SK-N-SH treated with all-trans-retinoic acid at 6 μM for 48 hours (cell line): Measurements from ENCODE around the gene F5.

ENCODE experiments used
- ATAC-seq: fragments of 200-7000 bp; cut with Tn5 transposase; 3 replicates; pipeline ENCODE4 v1.9.1; 2020; ENCODE audit warnings: mild to moderate bottlenecking, moderate library complexity
- ARNTL ChIP-seq: fragments of 450-650 bp; formaldehyde crosslinking; IDR thresholded peaks from 2 replicates; pipeline ENCODE4 v1.5.0; 2020; ENCODE audit warnings: low read depth, mild to moderate bottlenecking, moderate library complexity, borderline replicate concordance
- BACH2 ChIP-seq: fragments of 250-450 bp; sonication (Bioruptor Pico); IDR thresholded peaks from 2 replicates; pipeline ENCODE4 v1.9.0; 2021; ENCODE audit warnings: mild to moderate bottlenecking, borderline replicate concordance
- CSDC2 ChIP-seq: fragments of 250-450 bp; sonication (Bioruptor Pico); IDR thresholded peaks from 2 replicates; pipeline ENCODE4 v1.5.0; 2020; ENCODE audit warnings: mild to moderate bottlenecking, moderate library complexity
- ESRRG ChIP-seq: fragments of 250-450 bp; sonication (Bioruptor Pico); IDR thresholded peaks from 2 replicates; pipeline ENCODE4 v1.6.1; 2021; ENCODE audit warnings: mild to moderate bottlenecking
- ISL1 ChIP-seq: fragments of 250-450 bp; sonication (Bioruptor Pico); IDR thresholded peaks from 2 replicates; pipeline ENCODE4 v2.1.2; 2022; ENCODE audit warnings: mild to moderate bottlenecking, moderate library complexity
- OSR1 ChIP-seq: fragments of 250-450 bp; sonication (Bioruptor Pico); IDR thresholded peaks from 2 replicates; pipeline ENCODE4 v1.8.0; 2022; ENCODE audit warnings: moderate library complexity, mild to moderate bottlenecking, inconsistent platforms
- PPARA ChIP-seq: fragments of 250-450 bp; sonication (Bioruptor Pico); IDR thresholded peaks from 2 replicates; pipeline ENCODE4 v1.5.0; 2020; ENCODE audit warnings: mild to moderate bottlenecking, borderline replicate concordance
- SNAI2 ChIP-seq: fragments of 250-450 bp; sonication (Bioruptor Pico); IDR thresholded peaks from 2 replicates; pipeline ENCODE4 v1.5.0; 2020; ENCODE audit warnings: mild to moderate bottlenecking, moderate library complexity
- TOX ChIP-seq: fragments of 250-450 bp; sonication (Bioruptor Pico); IDR thresholded peaks from 2 replicates; pipeline ENCODE4 v1.8.0; 2021; ENCODE audit warnings: mild to moderate bottlenecking, moderate library complexity, borderline replicate concordance
- ZC3H10 ChIP-seq: fragments of 250-450 bp; sonication (Bioruptor Pico); IDR thresholded peaks from 2 replicates; pipeline ENCODE4 v1.5.1; 2021; ENCODE audit warnings: mild to moderate bottlenecking, moderate library complexity
- ZFP3 ChIP-seq: fragments of 250-450 bp; sonication (Bioruptor Pico); IDR thresholded peaks from 2 replicates; pipeline ENCODE4 v1.5.0; 2020; ENCODE audit warnings: mild to moderate bottlenecking, moderate library complexity
- ZFP30 ChIP-seq: fragments of 450-650 bp; formaldehyde crosslinking; IDR thresholded peaks from 2 replicates; pipeline ENCODE4 v1.5.0; 2022; ENCODE audit warnings: mild to moderate bottlenecking, moderate library complexity
- ZNF565 ChIP-seq: fragments of 450-650 bp; formaldehyde crosslinking; conservative IDR thresholded peaks from 2 replicates; pipeline ENCODE4 v1.5.0; 2020; ENCODE audit warnings: low read depth, mild to moderate bottlenecking, moderate library complexity
- ZNF8 ChIP-seq: fragments of 450-650 bp; formaldehyde crosslinking; IDR thresholded peaks from 2 replicates; pipeline ENCODE4 v1.5.0; 2020; ENCODE audit warnings: mild to moderate bottlenecking, moderate library complexity
- TF ChIP-seq, protein P1 (sequence below): fragments of 250-450 bp; sonication (Bioruptor Pico); IDR thresholded peaks from 2 replicates; pipeline ENCODE4 v1.8.0; 2020; ENCODE audit warnings: mild to moderate bottlenecking, moderate library complexity, borderline replicate concordance
- TF ChIP-seq, protein P2 (sequence below): fragments of 250-450 bp; sonication (Bioruptor Pico); IDR thresholded peaks from 2 replicates; pipeline ENCODE4 v1.5.1; 2020; ENCODE audit warnings: low read depth, mild to moderate bottlenecking, moderate library complexity
- TF ChIP-seq, protein P3 (sequence below): fragments of 250-450 bp; sonication (Bioruptor Pico); IDR thresholded peaks from 2 replicates; pipeline ENCODE4 v1.5.1; 2021; ENCODE audit warnings: mild to moderate bottlenecking, moderate library complexity
- TF ChIP-seq, protein P4 (sequence below): fragments of 250-450 bp; sonication (Bioruptor Pico); IDR thresholded peaks from 2 replicates; pipeline ENCODE4 v1.5.0; 2020; ENCODE audit warnings: mild to moderate bottlenecking, moderate library complexity
- TF ChIP-seq, protein P5 (sequence below): fragments of 250-450 bp; sonication (Bioruptor Pico); IDR thresholded peaks from 2 replicates; pipeline ENCODE4 v1.8.0; 2021; ENCODE audit warnings: low read depth, mild to moderate bottlenecking, moderate library complexity, borderline replicate concordance

F5 gene

DNA sequence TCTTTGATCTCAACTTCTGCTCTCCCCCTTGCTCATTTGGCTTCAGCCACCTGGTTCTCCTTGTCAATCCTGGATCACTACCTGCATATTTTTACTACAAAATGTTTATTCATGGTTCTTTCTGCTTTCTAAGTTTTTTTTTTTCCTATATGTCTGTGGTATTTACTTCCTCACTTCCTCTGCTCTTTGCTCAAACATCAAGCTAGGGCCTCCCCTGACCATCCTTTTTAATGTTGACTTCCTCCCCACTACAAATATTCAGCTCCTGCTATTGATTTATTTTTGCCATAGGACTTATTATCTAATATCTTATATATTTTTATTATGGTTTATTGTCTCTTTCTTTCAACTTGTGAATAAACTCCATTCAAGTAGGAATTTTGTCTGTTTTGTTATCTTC is 86.5 kb downstream of the F5 start:
- TF ChIP-seq, protein P1, sequence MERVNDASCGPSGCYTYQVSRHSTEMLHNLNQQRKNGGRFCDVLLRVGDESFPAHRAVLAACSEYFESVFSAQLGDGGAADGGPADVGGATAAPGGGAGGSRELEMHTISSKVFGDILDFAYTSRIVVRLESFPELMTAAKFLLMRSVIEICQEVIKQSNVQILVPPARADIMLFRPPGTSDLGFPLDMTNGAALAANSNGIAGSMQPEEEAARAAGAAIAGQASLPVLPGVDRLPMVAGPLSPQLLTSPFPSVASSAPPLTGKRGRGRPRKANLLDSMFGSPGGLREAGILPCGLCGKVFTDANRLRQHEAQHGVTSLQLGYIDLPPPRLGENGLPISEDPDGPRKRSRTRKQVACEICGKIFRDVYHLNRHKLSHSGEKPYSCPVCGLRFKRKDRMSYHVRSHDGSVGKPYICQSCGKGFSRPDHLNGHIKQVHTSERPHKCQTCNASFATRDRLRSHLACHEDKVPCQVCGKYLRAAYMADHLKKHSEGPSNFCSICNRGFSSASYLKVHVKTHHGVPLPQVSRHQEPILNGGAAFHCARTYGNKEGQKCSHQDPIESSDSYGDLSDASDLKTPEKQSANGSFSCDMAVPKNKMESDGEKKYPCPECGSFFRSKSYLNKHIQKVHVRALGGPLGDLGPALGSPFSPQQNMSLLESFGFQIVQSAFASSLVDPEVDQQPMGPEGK = no peak
- TF ChIP-seq ZFP3 (CRISPR knock-in tag) (no peak), CSDC2 (no peak), ARNTL (CRISPR knock-in tag) (no peak), TOX (CRISPR knock-in tag) (no peak), ISL1 (CRISPR knock-in tag) (no peak), ZC3H10 (CRISPR knock-in tag) (no peak), ZNF8 (CRISPR knock-in tag) (no peak), OSR1 (CRISPR knock-in tag) (no peak), SNAI2 (CRISPR knock-in tag) (no peak), ZFP30 (CRISPR knock-in tag) (no peak), PPARA (CRISPR knock-in tag) (no peak)
- TF ChIP-seq, protein P2, sequence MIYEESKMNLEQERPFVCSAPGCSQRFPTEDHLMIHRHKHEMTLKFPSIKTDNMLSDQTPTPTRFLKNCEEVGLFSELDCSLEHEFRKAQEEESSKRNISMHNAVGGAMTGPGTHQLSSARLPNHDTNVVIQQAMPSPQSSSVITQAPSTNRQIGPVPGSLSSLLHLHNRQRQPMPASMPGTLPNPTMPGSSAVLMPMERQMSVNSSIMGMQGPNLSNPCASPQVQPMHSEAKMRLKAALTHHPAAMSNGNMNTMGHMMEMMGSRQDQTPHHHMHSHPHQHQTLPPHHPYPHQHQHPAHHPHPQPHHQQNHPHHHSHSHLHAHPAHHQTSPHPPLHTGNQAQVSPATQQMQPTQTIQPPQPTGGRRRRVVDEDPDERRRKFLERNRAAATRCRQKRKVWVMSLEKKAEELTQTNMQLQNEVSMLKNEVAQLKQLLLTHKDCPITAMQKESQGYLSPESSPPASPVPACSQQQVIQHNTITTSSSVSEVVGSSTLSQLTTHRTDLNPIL (CRISPR knock-in tag) = no peak
- TF ChIP-seq, protein P3, sequence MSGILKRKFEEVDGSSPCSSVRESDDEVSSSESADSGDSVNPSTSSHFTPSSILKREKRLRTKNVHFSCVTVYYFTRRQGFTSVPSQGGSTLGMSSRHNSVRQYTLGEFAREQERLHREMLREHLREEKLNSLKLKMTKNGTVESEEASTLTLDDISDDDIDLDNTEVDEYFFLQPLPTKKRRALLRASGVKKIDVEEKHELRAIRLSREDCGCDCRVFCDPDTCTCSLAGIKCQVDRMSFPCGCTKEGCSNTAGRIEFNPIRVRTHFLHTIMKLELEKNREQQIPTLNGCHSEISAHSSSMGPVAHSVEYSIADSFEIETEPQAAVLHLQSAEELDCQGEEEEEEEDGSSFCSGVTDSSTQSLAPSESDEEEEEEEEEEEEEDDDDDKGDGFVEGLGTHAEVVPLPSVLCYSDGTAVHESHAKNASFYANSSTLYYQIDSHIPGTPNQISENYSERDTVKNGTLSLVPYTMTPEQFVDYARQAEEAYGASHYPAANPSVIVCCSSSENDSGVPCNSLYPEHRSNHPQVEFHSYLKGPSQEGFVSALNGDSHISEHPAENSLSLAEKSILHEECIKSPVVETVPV (CRISPR knock-in tag) = no peak
- ATAC-seq = no peak

DNA sequence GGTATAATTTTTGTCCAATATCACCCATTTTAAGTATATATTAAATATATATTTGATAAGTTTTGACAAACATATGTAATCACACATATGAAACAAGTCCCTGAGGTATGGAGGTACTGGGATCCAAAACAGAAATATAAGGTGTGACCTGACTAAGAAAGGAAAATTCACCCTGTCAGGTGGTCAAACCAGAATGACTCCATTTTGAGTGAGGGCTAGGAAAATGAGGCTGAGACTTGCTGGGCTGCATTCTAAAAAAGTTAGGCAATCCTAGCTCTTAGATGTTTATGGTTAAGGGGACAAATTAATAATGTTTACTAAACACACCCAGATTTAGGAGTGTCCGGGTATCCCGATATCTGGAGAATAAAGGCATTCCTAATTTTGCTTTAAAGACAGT is 89.0 kb downstream of the F5 start:
- TF ChIP-seq BACH2 (CRISPR knock-in tag) = no peak
- TF ChIP-seq, protein P4, sequence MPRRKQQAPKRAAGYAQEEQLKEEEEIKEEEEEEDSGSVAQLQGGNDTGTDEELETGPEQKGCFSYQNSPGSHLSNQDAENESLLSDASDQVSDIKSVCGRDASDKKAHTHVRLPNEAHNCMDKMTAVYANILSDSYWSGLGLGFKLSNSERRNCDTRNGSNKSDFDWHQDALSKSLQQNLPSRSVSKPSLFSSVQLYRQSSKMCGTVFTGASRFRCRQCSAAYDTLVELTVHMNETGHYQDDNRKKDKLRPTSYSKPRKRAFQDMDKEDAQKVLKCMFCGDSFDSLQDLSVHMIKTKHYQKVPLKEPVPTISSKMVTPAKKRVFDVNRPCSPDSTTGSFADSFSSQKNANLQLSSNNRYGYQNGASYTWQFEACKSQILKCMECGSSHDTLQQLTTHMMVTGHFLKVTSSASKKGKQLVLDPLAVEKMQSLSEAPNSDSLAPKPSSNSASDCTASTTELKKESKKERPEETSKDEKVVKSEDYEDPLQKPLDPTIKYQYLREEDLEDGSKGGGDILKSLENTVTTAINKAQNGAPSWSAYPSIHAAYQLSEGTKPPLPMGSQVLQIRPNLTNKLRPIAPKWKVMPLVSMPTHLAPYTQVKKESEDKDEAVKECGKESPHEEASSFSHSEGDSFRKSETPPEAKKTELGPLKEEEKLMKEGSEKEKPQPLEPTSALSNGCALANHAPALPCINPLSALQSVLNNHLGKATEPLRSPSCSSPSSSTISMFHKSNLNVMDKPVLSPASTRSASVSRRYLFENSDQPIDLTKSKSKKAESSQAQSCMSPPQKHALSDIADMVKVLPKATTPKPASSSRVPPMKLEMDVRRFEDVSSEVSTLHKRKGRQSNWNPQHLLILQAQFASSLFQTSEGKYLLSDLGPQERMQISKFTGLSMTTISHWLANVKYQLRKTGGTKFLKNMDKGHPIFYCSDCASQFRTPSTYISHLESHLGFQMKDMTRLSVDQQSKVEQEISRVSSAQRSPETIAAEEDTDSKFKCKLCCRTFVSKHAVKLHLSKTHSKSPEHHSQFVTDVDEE (CRISPR knock-in tag) = no peak
- TF ChIP-seq ZNF565 (CRISPR knock-in tag) = no peak
- TF ChIP-seq, protein P1 = no peak
- TF ChIP-seq ZFP3 (CRISPR knock-in tag) = no peak
- TF ChIP-seq PPARA (CRISPR knock-in tag) = no peak
- no peak for TF ChIP-seq SNAI2 (CRISPR knock-in tag)
- TF ChIP-seq TOX (CRISPR knock-in tag) = no peak
- TF ChIP-seq ZC3H10 (CRISPR knock-in tag) = no peak
- no peak for TF ChIP-seq ZFP30 (CRISPR knock-in tag)
- TF ChIP-seq CSDC2 = no peak
- TF ChIP-seq, protein P5, sequence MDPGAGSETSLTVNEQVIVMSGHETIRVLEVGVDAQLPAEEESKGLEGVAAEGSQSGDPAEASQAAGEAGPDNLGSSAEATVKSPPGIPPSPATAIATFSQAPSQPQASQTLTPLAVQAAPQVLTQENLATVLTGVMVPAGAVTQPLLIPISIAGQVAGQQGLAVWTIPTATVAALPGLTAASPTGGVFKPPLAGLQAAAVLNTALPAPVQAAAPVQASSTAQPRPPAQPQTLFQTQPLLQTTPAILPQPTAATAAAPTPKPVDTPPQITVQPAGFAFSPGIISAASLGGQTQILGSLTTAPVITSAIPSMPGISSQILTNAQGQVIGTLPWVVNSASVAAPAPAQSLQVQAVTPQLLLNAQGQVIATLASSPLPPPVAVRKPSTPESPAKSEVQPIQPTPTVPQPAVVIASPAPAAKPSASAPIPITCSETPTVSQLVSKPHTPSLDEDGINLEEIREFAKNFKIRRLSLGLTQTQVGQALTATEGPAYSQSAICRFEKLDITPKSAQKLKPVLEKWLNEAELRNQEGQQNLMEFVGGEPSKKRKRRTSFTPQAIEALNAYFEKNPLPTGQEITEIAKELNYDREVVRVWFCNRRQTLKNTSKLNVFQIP (CRISPR knock-in tag) = no peak
- TF ChIP-seq OSR1 (CRISPR knock-in tag) = no peak
- TF ChIP-seq ESRRG = no peak
- TF ChIP-seq, protein P2 (CRISPR knock-in tag) = no peak
- ATAC-seq = no peak
